ENCODE data around the gene SUCLG1.
A peak's percentile ranks its signal among the peaks of the same experiment; 100 is the strongest.

Gene SUCLG1

DNA sequence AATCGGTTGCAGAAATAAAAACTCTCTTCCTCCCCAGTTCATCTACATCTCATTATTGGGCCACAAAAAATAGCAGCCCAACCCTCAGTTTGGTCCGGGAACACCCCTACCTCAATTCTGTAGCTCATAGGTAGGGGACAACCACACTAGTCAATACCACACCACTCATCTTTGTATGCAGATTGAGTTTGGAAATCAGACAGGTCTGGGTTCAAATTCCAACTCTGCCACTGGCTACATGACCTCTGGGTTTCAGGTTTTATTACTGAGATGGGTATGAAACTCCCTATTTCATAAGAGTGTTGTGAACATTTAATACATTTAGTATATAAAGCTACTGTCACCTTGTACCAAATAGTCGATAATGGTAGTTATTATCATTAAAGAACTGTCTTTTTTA, 2.2 kb upstream of the SUCLG1 start:
- DNase-seq (ENCODE audit: low spot score), result no peak

DNA sequence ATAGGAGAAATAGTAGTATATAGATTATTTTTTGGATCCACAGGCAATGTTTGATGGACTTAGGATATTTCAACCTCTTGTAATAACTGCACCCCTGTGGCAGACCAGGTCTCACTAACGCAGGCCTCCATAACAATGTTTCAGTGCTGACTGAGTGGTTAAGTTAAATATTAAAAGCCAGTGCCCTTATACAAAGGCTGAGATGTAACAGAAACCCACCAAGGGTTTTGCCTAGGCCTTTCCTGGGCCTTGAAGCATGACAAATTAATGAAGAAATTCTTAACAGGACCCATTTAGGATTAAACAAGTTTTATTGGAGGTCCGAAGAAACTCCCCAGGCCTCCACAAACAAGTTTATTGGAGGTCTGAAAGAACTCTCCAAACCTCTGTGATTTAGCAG, 1.6 kb upstream of the SUCLG1 start:
- no peak for DNase-seq (ENCODE audit: low spot score)

DNA sequence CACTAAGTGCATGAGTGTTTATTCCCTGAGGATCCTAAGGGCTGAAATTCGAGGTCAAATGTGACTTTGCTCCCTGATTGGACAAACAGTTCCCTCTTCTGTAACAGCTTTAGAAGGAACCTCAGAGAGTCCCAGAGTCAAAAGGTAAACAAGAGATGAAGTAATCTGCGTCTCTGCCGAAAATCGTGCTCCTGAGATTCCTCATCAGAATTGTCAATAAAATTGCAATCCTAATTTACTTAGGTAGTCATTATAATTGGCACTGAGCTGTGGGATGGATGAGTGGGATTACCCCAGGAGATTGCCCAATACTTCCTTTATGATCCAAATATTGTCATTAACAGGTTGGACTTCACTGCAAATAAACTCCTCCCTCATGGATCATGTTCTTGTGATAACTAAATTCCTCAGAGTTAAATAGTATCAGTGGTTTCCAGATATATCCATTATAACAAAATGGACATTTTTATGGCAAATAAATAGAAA, 907 bp upstream of the SUCLG1 start:
- no peak for DNase-seq (ENCODE audit: low spot score)

GRCh38 chr2:84458551-84459017, 496 bp downstream of the SUCLG1 start:
- DNase-seq (ENCODE audit: low spot score), result peak; percentile 15

DNA sequence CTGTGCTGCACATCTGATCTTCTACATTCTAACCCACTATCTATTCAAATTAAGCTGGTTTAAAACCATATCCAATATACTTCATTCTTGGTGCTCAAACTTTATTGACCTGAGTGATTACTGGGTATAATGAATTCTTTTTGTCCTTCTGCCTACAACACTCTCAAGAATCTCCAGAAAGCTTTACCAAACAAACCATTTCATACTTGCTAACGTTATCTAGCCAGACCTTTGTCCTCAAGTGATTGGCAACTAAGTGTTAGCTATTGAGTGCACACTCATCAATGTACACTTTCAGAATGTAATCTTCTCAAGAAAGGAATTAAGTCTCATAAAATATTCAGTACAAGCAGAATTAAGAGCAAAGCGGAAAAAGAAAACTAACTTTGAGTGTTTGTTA, 1.4 kb downstream of the SUCLG1 start:
- DNase-seq (ENCODE audit: low spot score), result no peak

DNA sequence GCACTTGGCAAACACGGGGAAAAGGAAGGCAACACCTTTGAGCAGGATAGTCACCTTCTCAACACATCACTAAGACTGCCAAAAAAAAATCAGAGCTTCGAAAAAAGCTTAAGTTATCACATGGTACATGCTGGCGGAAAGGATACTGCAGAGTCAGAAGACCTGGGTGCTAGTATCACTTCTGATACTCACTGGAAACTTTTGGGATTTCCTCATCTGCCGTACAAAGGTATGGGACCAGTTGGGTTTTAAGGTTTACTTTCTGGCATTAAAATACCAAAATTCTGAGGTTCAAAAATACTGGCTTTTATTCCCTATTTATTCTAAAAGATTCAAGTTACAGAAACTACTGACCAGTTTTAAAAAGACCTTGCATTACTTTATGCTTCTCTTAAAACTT, 2.9 kb downstream of the SUCLG1 start:
- no peak for DNase-seq (ENCODE audit: low spot score)

- DNase-seq (ENCODE audit: low spot score), result no peak
Measured at GRCh38 chr2:84454581-84454980, 4.5 kb downstream of the SUCLG1 start.

DNA sequence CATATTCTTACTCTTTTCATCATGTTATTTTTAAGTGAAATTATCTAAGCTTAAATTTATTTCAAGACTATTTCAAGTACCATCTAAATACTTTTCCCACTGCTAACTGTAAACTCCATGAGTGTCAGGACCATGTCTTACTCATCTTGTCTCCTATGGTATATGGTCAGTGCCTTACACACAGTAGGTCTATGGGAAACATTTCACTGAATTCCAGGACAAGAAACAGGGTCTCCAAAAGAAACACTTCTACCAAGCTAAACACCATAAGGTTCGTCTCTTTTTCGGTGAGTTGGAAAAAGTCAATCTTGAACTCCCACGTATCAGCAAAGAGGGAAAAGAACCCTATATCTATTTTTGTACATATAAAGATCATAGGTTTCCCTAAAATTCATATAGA, 6.5 kb downstream of the SUCLG1 start:
- no peak for DNase-seq (ENCODE audit: low spot score)

- DNase-seq (ENCODE audit: low spot score), result no peak
Measured at GRCh38 chr2:84451579-84451978, 7.5 kb downstream of the SUCLG1 start.

GRCh38 chr2:84450288-84451227, 8.5 kb downstream of the SUCLG1 start:
- DNase-seq (ENCODE audit: low spot score), result no peak

DNA sequence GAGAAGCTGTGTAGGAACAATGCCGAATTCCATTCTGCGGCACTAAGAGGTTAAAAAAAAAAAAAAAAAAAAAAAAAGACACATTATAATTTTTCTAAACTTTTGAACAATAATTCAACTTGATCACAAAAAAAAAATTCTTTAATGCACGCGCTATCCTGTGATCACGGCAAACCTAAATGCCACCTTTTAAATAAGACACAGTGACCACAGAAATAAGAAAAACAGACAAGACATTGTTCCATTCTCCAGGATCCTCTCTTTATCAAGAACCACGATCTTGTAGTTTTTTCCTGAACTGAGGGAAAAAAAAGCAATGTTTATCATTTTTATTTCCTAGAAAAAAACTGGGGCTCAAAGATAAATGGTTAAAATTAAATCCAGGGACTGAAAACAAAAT, 9.4 kb downstream of the SUCLG1 start:
- DNase-seq (ENCODE audit: low spot score), result no peak

GRCh38 chr2:84449055-84449454, 10.0 kb downstream of the SUCLG1 start:
- DNase-seq (ENCODE audit: low spot score), result no peak

GRCh38 chr2:84443477-84443876, 15.6 kb downstream of the SUCLG1 start:
- no peak for DNase-seq (ENCODE audit: low spot score)

- no peak for DNase-seq (ENCODE audit: low spot score)
Measured at GRCh38 chr2:84442888-84443287, 16.2 kb downstream of the SUCLG1 start.

DNA sequence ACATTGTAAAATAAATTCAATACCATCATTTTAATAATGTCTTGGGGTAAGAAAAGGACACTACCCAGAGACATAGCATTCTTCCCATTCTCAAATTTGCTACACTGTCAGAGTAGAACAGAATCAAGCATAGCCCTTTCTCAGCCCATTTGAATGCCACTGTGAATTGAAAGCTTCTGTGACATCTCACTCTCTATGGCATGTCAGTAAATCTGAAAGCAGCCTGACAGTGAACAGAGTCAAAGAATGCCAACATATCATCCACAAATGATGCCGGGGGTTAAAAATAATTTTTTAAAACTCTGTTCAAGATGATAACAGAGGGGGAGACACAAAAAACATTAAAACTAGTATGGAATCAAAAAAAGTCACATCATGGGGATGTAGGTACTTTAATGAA, 17.6 kb downstream of the SUCLG1 start:
- DNase-seq (ENCODE audit: low spot score), result no peak

DNA sequence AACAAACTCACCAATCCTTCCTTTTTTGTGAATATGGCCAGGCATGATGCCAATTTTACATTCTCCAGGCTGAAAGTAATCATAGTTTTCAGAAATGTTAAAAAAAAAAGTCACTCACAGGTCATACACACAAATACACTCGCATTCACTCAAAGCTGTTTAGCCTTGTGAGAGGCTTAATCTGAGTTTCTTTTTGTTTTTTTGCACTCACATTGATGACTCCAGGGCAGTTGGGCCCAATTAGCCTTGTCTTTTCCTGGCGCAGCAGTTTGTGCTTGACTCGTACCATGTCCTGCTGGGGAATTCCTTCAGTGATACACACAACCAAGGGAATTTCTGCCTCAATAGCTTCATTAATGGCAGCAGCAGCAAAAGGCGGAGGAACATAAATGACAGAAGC, 18.0 kb downstream of the SUCLG1 start:
- DNase-seq (ENCODE audit: low spot score), result no peak

DNA sequence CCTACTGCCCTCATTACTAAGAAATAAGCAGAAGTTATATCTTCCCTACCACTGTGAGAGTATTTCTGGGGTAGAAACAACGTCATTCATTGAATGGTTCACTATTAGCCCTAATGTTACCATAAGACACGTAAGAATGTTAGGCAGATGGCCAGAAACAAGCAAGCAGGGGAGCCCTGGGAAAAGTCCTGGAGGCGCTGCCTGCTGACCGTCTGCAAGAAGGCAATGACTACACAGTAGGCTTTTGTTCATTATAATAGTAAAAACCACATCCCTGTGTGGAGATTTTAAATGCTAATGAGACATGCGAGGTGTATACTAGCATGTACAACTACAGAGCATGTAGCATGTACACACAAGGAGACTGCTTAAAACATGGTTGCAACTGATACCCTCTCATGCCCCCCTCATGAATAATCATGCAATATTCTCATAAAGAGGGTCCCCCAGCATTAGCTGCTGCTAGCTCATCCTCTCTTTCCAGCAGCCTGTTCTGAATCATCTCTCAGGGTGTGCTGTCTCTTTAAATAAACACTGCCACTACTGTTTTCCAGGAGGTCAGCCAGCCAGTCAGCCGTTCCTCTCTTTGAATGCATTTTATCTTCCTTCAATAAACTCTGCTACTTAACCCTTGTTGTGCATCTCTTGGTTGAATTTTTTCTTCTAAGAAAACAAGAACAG, 23.6 kb downstream of the SUCLG1 start:
- no peak for DNase-seq (ENCODE audit: low spot score)

DNA sequence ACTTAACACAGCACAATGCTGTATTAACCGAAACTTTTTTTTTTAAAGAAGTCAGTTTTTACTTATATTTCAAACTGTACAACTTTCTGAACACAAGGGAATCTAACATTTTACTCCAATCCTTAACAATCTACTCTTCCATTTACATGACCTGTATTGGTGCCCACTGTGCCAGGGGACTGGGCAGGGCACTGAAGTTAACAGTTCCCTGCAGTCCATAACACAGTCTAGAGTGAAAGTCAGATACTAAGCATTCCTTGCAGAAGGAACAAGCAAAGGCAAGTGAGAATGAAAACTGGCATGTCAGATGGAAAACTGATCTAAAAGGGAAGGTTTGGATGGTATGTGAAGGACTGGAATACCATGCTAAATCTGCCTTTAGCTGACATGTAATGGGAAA, 29.8 kb downstream of the SUCLG1 start:
- DNase-seq (ENCODE audit: low spot score), result no peak

DNA sequence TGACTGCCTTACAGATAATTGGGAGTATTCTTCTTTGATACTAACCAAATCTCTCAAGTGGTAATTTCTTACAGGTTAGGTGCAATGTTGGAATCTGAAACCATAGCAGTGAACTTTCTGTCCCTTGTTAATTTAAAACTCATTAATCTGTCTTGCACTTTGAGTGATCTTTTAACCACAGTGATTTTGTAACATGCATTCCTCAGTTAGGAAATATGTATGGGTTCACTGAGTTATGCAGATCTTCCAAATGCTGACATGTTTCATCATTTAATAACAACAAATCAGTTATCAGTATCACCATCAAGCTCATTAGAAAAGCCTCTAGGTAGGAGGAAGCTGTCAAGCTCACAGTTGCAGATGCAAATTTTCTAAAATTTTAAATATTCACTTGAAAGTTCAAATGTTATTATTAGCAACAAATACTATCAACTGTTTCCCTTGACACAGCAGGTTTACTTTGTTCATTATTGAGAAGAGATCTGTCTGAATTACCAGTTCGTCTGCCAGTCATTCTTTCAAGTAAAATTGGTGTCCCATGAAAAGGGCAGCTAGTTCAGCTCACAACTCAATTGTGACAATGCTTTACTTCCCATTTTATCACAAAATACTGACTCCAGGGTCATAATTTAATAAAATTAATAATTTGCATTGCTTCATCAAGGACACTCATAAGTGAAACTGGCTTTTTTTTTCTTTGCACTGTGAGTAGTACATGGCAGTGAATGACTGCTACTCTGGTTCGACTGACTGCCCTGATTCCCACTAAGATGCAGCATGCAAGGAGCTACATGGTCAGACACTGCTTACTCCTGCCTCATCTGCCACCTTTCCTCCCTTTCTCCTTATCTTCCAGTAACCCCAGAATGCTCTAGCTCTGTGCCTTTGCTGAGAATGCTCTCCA, 31.6 kb downstream of the SUCLG1 start:
- no peak for DNase-seq (ENCODE audit: low spot score)

- no peak for DNase-seq (ENCODE audit: low spot score)
Measured at GRCh38 chr2:84425310-84425709, 33.8 kb downstream of the SUCLG1 start.

DNA sequence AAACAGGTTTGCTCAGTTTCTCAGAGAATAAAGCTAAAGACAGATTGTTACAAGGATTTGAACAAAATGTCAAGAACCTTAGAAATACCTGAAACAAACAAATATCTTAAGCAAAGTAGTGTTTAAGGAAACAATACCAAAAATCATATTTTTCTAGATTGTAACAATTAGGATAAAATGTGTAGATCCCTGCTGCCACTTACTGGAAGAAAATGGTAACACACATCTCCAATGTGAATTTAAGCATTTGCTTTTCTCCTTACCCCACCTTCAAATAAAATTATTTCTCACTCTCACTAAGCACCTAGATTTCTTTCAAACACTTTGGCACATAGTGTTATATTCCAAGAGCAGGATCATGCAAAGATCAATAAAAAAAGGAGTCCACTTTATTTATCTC, 34.9 kb downstream of the SUCLG1 start:
- peak; percentile 17 for DNase-seq (ENCODE audit: low spot score)

GRCh38 chr2:84421791-84422190, 37.3 kb downstream of the SUCLG1 start:
- no peak for DNase-seq (ENCODE audit: low spot score)
